CD4-positive, alpha-beta memory T cell (primary cell): ENCODE results near the gene DDX10. TPM values are rescaled to one million over a fixed set of nuclear protein-coding genes. Genes with fewer than 3 reads are reported as not detected.
"Not testable (repeated sequence)": the region's sequence is repeated elsewhere in the genome, so short reads cannot be mapped to it uniquely, and the experiment has no call there.

Experiments
- CTCF ChIA-PET: fragments of 350-600 bp; sonication (Branson Sonifier 250); formaldehyde crosslinking; loops from one replicate; lab custom pipeline; 2021; ENCODE audit warnings: inconsistent platforms; ENCODE audit not compliant: partially characterized antibody; lab: Charles Lee
- POLR2A ChIA-PET: fragments of 350-600 bp; sonication (Branson Sonifier 250); formaldehyde crosslinking; loops from one replicate; lab custom pipeline; 2021; ENCODE audit not compliant: partially characterized antibody; lab: Charles Lee
- DNase-seq, 5 donors: peaks; one replicate each; pipeline versions ENCODE4 v3.0.0 to v3.0.0-alpha.2; 2020 to 2022; ENCODE audit warnings: mixed read lengths in 1 of 5
- H3K27ac ChIP-seq: one replicate; pipeline ENCODE4 v1.7.0; 2013; ENCODE audit warnings: low read depth, low read length
- H3K27me3 ChIP-seq: 2 replicates; pipeline ENCODE4 v1.7.0; 2013; ENCODE audit warnings: mild to moderate bottlenecking, low read length, moderate library complexity; ENCODE audit not compliant: insufficient read depth
- H3K36me3 ChIP-seq: 2 replicates; pipeline ENCODE4 v1.7.0; 2013; ENCODE audit warnings: mild to moderate bottlenecking, low read length, moderate library complexity; ENCODE audit not compliant: insufficient read depth
- H3K4me1 ChIP-seq: 2 replicates; pipeline ENCODE4 v1.7.0; 2013; ENCODE audit warnings: mild to moderate bottlenecking, low read length, moderate library complexity; ENCODE audit not compliant: insufficient read depth
- H3K4me3 ChIP-seq, 2 donors: one replicate each; pipeline ENCODE4 v1.7.0; 2013; ENCODE audit warnings: low read length in 2 of 2, mild to moderate bottlenecking in 1 of 2
- H3K9me3 ChIP-seq, 2 donors: one replicate each; pipeline ENCODE4 v1.7.0; 2013; ENCODE audit warnings: low read length in 2 of 2, control low read depth in 1 of 2; ENCODE audit not compliant: control insufficient read depth in 1 of 2
- H3K27ac Mint-ChIP-seq, 7 donors: one replicate each; pipeline ENCODE4 v1.8.0; 2020 to 2021; ENCODE audit warnings: mixed read lengths in 7 of 7, mild to moderate bottlenecking in 6 of 7, inconsistent platforms in 3 of 7, moderate library complexity in 3 of 7
- H3K27me3 Mint-ChIP-seq, 2 donors: one replicate each; pipeline ENCODE4 v1.8.0; 2020 to 2021; ENCODE audit warnings: mixed read lengths in 2 of 2
- H3K36me3 Mint-ChIP-seq, 2 donors: one replicate each; pipeline ENCODE4 v1.8.0; 2020 to 2021; ENCODE audit warnings: mixed read lengths in 2 of 2, inconsistent platforms in 1 of 2, mild to moderate bottlenecking in 1 of 2
- H3K4me1 Mint-ChIP-seq, 4 donors: one replicate each; pipeline ENCODE4 v1.8.0; 2020 to 2021; ENCODE audit warnings: mixed read lengths in 4 of 4, mild to moderate bottlenecking in 1 of 4
- H3K4me3 Mint-ChIP-seq, 8 donors: one replicate each; pipeline ENCODE4 v1.8.0; 2020 to 2021; ENCODE audit warnings: mixed read lengths in 8 of 8, mild to moderate bottlenecking in 7 of 8, moderate library complexity in 6 of 8, inconsistent platforms in 3 of 8
- H3K9me3 Mint-ChIP-seq, 8 donors: one replicate each; pipeline ENCODE4 v1.8.0; 2020 to 2021; ENCODE audit warnings: mixed read lengths in 8 of 8, mild to moderate bottlenecking in 5 of 8, inconsistent platforms in 3 of 8, moderate library complexity in 1 of 8
- intact Hi-C: fragments of 100-400 bp; cut with micrococcal nuclease; formaldehyde crosslinking; loops from one replicate; pipeline ENCODE4 v1.15.1; 2023
- polyA plus RNA-seq, 2 donors: library from polyadenylated mRNA; unstranded; fragments of 300-500 nt; fragmentation: Illumina TruSeq; gene quantifications; one replicate each; pipeline ENCODE4 v1.2.3, GENCODE V29; 2021
- total RNA-seq, 2 experiments: library from RNA; stranded (reverse); gene quantifications; one replicate each; pipeline ENCODE4 v1.2.3, GENCODE V29; 2021

DDX10 gene
- total and polyA plus RNA-seq, 4 experiments from 2014 or later, result 15.7 to 18.2 (median 16.7) TPM

- POLR2A ChIA-PET, result no interaction called here
- H3K4me1 ChIP-seq, result no peaks in the 10 kb centered on the region
- Mint-ChIP-seq H3K36me3 (peaks cover 0 to 8% of the 10 kb centered on the region in 2 donors), H3K4me1 (peaks cover 9 to 23% (median 15%) of the 10 kb centered on the region in 4 donors), H3K9me3 (no peaks in the 10 kb centered on the region), H3K27ac (peak overlapping the region in 1 of 7 donors; percentile 25), H3K4me3 (no peak overlapping the region), H3K27me3 (no peaks in the 10 kb centered on the region)
- intact Hi-C loops, result no loop called here
- H3K36me3 ChIP-seq, result no peaks in the 10 kb centered on the region
- H3K4me3 ChIP-seq, result no peak overlapping the region
- DNase-seq, result no peak
- no peaks in the 10 kb centered on the region for H3K9me3 ChIP-seq
- no peak overlapping the region for H3K27ac ChIP-seq
- CTCF ChIA-PET, result interaction anchor here (0.8 kb wide), 1 partner anchor 17 kb away, joined by 4 read pairs; no protein-coding TSS in a partner anchor
- no peaks in the 10 kb centered on the region for H3K27me3 ChIP-seq
Measured at GRCh38 chr11:108758458-108758857, 93.6 kb downstream of the DDX10 start.

DNA sequence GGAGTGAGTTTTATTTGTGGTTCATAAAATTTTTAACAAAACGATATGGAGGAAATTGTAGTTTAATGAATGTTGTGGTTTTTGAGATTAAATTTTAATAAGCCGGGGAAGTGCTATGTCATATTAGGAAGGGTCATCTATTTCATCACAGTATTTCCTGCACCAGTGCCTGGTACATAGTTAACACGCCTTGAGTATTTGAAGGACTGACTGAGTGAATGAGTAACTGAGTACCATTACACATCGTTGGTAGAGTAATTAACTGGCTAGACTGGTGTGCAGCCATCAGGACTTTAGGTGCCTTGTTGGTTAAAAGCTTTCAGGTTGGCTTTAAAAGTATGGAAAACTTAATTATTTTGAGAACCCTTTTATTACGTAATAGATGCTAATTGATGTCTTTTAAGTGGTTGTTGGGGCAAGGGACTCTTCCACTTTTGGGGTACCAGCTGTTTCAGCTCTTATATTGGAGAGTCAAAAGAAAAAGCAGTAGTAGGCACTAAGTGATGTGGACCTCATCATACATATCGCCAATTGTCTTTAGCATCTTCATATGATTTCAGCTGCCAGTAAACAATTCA lies 101.8 kb downstream of the DDX10 start:
- peaks cover 0 to 11% (median 5%) of the 10 kb centered on the region in 4 donors for H3K4me1 Mint-ChIP-seq
- H3K4me3 Mint-ChIP-seq, result no peak overlapping the region
- ChIA-PET CTCF (no interaction called here), POLR2A (no interaction called here)
- Histone ChIP-seq H3K27ac (no peak overlapping the region), H3K4me1 (no peaks in the 10 kb centered on the region), H3K36me3 (no peaks in the 10 kb centered on the region), H3K4me3 (no peak overlapping the region), H3K27me3 (no peaks in the 10 kb centered on the region), H3K9me3 (no peaks in the 10 kb centered on the region)
- H3K36me3 Mint-ChIP-seq, result peaks cover 4 to 39% of the 10 kb centered on the region in 2 donors
- DNase-seq, result no peak
- intact Hi-C loops, result no loop called here
- H3K27me3 Mint-ChIP-seq, result no peaks in the 10 kb centered on the region
- no peak overlapping the region for H3K27ac Mint-ChIP-seq
- no peaks in the 10 kb centered on the region for H3K9me3 Mint-ChIP-seq

DNA sequence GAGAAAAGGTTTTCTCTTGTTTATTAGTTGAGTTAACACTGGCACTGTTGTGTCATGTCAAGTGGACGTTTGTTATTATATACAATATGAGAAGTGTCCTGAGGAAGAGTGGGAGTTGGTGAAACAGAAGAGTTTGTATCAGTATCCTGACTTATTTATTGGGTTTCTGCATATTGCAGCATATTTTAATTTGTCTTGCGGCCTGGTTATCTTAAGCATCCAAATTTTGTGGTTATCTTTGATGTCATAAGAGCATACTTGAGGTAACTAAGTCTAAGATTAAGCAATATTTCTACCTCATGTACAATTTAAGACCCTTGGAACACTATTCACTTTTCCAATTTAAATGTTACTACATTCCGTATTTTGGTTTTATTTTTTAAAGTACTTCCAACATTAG lies 103.5 kb downstream of the DDX10 start:
- DNase-seq, result no peak
- no peaks in the 10 kb centered on the region for H3K9me3 ChIP-seq
- Mint-ChIP-seq H3K36me3 (peaks cover 4 to 48% of the 10 kb centered on the region in 2 donors), H3K27ac (no peak overlapping the region), H3K27me3 (no peaks in the 10 kb centered on the region), H3K4me3 (no peak overlapping the region), H3K4me1 (peaks cover 0 to 8% (median 5%) of the 10 kb centered on the region in 4 donors), H3K9me3 (no peaks in the 10 kb centered on the region)
- H3K4me3 ChIP-seq, result no peak overlapping the region
- no peaks in the 10 kb centered on the region for H3K36me3 ChIP-seq
- H3K27me3 ChIP-seq, result no peaks in the 10 kb centered on the region
- intact Hi-C loops, result no loop called here
- no peaks in the 10 kb centered on the region for H3K4me1 ChIP-seq
- ChIA-PET POLR2A (no interaction called here), CTCF (no interaction called here)
- no peak overlapping the region for H3K27ac ChIP-seq

GRCh38 chr11:108768964-108769363 lies 104.1 kb downstream of the DDX10 start:
- POLR2A ChIA-PET, result no interaction called here
- Mint-ChIP-seq H3K27ac (no peak overlapping the region), H3K4me3 (no peak overlapping the region), H3K36me3 (peaks cover 4 to 51% of the 10 kb centered on the region in 2 donors), H3K9me3 (no peaks in the 10 kb centered on the region), H3K4me1 (peaks cover 0 to 8% (median 5%) of the 10 kb centered on the region in 4 donors), H3K27me3 (no peaks in the 10 kb centered on the region)
- Histone ChIP-seq H3K27me3 (no peaks in the 10 kb centered on the region), H3K9me3 (no peaks in the 10 kb centered on the region), H3K36me3 (no peaks in the 10 kb centered on the region), H3K4me3 (no peak overlapping the region), H3K27ac (no peak overlapping the region), H3K4me1 (no peaks in the 10 kb centered on the region)
- CTCF ChIA-PET, result no interaction called here
- intact Hi-C loops, result no loop called here
- no peak for DNase-seq

DNA sequence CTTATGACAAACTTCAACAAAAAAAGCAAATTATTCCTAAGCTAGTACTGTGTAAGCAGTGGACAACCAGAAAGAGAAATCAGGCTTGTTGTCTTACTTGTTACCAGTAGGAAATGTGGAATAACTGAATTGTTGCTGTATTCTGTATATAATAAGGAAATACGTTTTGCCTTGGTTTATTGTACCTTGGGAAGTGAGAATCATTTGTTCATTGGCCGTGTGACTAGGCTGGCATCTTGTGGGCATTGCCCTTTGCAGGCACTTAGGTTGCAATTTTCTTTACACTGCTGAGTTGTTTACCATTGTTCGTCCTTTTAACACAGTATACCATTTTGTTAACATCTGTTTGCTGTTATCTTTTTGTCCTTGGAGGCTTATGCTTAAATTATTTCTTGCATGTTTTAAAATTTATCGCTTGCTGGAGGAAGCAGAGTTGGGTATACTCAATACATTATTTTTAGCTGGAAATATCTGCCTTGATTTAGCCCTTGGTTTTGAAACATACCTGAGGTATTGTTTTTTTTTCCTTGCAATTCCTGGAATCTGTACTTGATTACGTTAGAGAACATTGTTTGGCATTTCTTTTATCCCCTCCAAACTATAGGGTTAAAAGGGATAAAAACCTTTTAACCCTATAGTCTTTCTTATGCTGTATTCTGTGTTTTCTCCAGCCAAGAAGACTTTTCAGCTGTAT lies 109.3 kb downstream of the DDX10 start:
- Mint-ChIP-seq H3K4me3 (no peak overlapping the region), H3K27me3 (no peaks in the 10 kb centered on the region), H3K9me3 (peaks cover 0 to 15% (median 6%) of the 10 kb centered on the region in 8 donors), H3K4me1 (peaks cover 0 to 1% (median under 1%) of the 10 kb centered on the region in 4 donors), H3K27ac (no peak overlapping the region), H3K36me3 (peaks cover 3 to 55% of the 10 kb centered on the region in 2 donors)
- ChIA-PET POLR2A (no interaction called here), CTCF (interaction anchor here (0.9 kb wide), 1 partner anchor 9 kb away, joined by 3 read pairs; no protein-coding TSS in a partner anchor)
- Histone ChIP-seq H3K27me3 (no peaks in the 10 kb centered on the region), H3K4me3 (no peak overlapping the region), H3K27ac (no peak overlapping the region), H3K4me1 (no peaks in the 10 kb centered on the region), H3K9me3 (no peaks in the 10 kb centered on the region), H3K36me3 (no peaks in the 10 kb centered on the region)
- DNase-seq, result no peak
- intact Hi-C loops, result no loop called here

DNA sequence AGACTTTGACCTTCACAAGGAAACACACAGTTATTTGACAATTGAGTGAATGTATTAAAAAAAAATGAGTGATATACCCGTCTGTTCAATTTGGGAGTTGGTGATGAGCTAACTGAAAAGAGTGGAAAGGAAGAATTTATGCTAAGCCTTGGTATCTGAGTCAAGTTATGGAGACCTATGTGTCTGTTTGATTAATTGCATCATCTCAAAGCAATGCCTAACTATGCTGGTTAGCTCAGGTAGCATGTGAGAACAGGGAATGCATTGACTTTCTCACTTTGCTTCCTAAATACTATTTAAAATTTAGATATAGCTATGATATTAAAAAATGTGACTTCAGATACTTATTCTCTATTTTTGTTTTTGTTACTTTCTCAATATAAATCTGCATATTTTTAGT lies 110.5 kb downstream of the DDX10 start:
- Mint-ChIP-seq H3K27ac (no peak overlapping the region), H3K4me3 (no peak overlapping the region), H3K27me3 (no peaks in the 10 kb centered on the region), H3K36me3 (peaks cover 3 to 51% of the 10 kb centered on the region in 2 donors), H3K9me3 (peaks cover 0 to 15% (median 7%) of the 10 kb centered on the region in 8 donors), H3K4me1 (peaks cover 0 to 5% (median 1%) of the 10 kb centered on the region in 4 donors)
- Histone ChIP-seq H3K4me3 (no peak overlapping the region), H3K4me1 (no peaks in the 10 kb centered on the region), H3K36me3 (no peaks in the 10 kb centered on the region), H3K9me3 (no peaks in the 10 kb centered on the region), H3K27ac (no peak overlapping the region), H3K27me3 (no peaks in the 10 kb centered on the region)
- ChIA-PET CTCF (no interaction called here), POLR2A (no interaction called here)
- intact Hi-C loops, result no loop called here
- DNase-seq, result no peak

DNA sequence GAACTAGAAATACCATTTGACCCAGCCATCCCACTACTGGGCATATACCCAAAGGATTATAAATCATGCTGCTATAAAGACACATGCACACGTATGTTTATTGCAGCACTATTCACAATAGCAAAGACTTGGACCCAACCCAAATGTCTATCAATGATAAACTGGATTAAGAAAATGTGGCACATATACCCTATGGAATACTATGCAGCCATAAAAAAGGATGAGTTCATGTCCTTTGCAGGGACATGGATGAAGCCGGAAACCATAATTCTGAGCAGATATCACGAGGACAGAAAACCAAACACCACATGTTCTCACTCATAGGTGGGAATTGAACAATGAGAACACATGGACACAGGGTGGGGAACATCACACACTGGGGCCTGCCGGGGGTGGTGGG lies 114.3 kb downstream of the DDX10 start:
- H3K4me3 ChIP-seq, H3K36me3 ChIP-seq, POLR2A ChIA-PET, H3K4me1 ChIP-seq, H3K9me3 ChIP-seq, H3K27ac ChIP-seq, H3K27me3 Mint-ChIP-seq, H3K4me3 Mint-ChIP-seq, DNase-seq, CTCF ChIA-PET, intact Hi-C loops, H3K27me3 ChIP-seq, H3K27ac Mint-ChIP-seq: not testable (repeated sequence)
- peaks cover 0 to 15% (median 8%) of the 10 kb centered on the region in 8 donors for H3K9me3 Mint-ChIP-seq
- H3K4me1 Mint-ChIP-seq, result peaks cover 5 to 17% (median 12%) of the 10 kb centered on the region in 4 donors
- H3K36me3 Mint-ChIP-seq, result peaks cover 3 to 35% of the 10 kb centered on the region in 2 donors
